Left lung (tissue), 10 donors: ENCODE results near the gene ARHGAP10. TPM values are rescaled to one million over a fixed set of nuclear protein-coding genes. Genes with fewer than 3 reads are reported as not detected.
A peak's percentile ranks its signal among the peaks of the same experiment; 100 is the strongest.

Experiments
- ATAC-seq: fragments of 200-7000 bp; cut with Tn5 transposase; one replicate; pipeline ENCODE4 v1.9.1; 2020; ENCODE audit warnings: moderate library complexity
- DNase-seq, 4 donors: peaks; one replicate each; pipeline ENCODE4 v3.0.0-alpha.2; 2013 to 2020
- H3K27ac ChIP-seq, 2 donors: fragments of 200-600 bp; sonication (generic) in 1 of 2; one replicate each; pipeline versions ENCODE4 v1.5.0 to v1.8.0; 2020 to 2021
- H3K27me3 ChIP-seq, 2 donors: fragments of 200-600 bp; sonication (generic) in 1 of 2; one replicate each; pipeline versions ENCODE4 v1.5.0 to v1.8.0; 2020 to 2021
- H3K36me3 ChIP-seq, 2 donors: fragments of 200-600 bp; sonication (generic) in 1 of 2; one replicate each; pipeline versions ENCODE4 v1.5.0 to v1.8.0; 2020 to 2021
- H3K4me1 ChIP-seq, 2 donors: fragments of 200-600 bp; one replicate each; pipeline ENCODE4 v1.8.0; 2021
- H3K4me3 ChIP-seq, 2 donors: fragments of 200-600 bp; sonication (generic) in 1 of 2; one replicate each; pipeline versions ENCODE4 v1.5.0 to v1.8.0; 2020 to 2021; ENCODE audit warnings: mild to moderate bottlenecking in 1 of 2
- H3K9me3 ChIP-seq, 2 donors: fragments of 200-600 bp; sonication (generic) in 1 of 2; one replicate each; pipeline versions ENCODE4 v1.5.0 to v1.8.0; 2020 to 2021
- CTCF ChIP-seq, 2 donors: fragments of 200-600 bp; sonication (generic) in 1 of 2; IDR thresholded peaks; one replicate each; pipeline versions ENCODE4 v1.5.0 to v1.8.0; 2021; ENCODE audit warnings: antibody characterized with exemption in 2 of 2
- intact Hi-C, 2 donors: fragments of 100-400 bp; cut with DNase I; formaldehyde crosslinking; loops; one replicate each; pipeline versions ENCODE4 v1.11.2 to v1.14.2; 2022
- polyA plus RNA-seq, 6 donors: library from polyadenylated mRNA; unstranded; fragments of 120-200 nt; gene quantifications; one replicate each; pipeline ENCODE4 v1.2.1, GENCODE V29; 2013; ENCODE audit not compliant: insufficient read length in 6 of 6
- total RNA-seq, 2 donors: library from RNA; stranded (reverse); fragmentation: NEBNext Ultra II Directional; extraction: Animal tissue kit (Norgen Biotek cat#: 25700); gene quantifications; one replicate each; pipeline ENCODE4 v1.2.1, GENCODE V29; 2021
- donor health status: DM: no; HTN: yes; CAD: no.
- donor health status: DM: no; HTN: no; CAD: no.

The ARHGAP10 gene
- total and polyA plus RNA-seq, 8 donors: 11.6 to 25.4 (median 14.2) TPM

- Histone ChIP-seq H3K9me3 (no peaks in the 10 kb centered on the region), H3K27ac (peak overlapping the region in 1 of 2 donors; percentile 0), H3K27me3 (no peaks in the 10 kb centered on the region), H3K4me3 (no peak overlapping the region), H3K4me1 (peaks cover 6 to 22% of the 10 kb centered on the region in 2 donors), H3K36me3 (no peaks in the 10 kb centered on the region)
- no peak for TF ChIP-seq CTCF (IDR thresholded peaks at IDR 0.05)
- intact Hi-C loops: no loop called here
- peak; percentile 35 for ATAC-seq
- DNase-seq: no peak
These were observed 83.9 kb downstream of the ARHGAP10 start for GRCh38 chr4:147815741-147816140.

- H3K27ac ChIP-seq: peak overlapping the region in 1 of 2 donors; percentile 0
- H3K4me3 ChIP-seq: no peak overlapping the region
- ATAC-seq: no peak
- H3K4me1 ChIP-seq: peaks cover 6 to 28% of the 10 kb centered on the region in 2 donors
- no peaks in the 10 kb centered on the region for H3K9me3 ChIP-seq
- H3K27me3 ChIP-seq: no peaks in the 10 kb centered on the region
- TF ChIP-seq CTCF (IDR thresholded peaks at IDR 0.05): no peak
- DNase-seq: no peak
- no peaks in the 10 kb centered on the region for H3K36me3 ChIP-seq
- intact Hi-C loops: no loop called here
These were observed 84.7 kb downstream of the ARHGAP10 start for GRCh38 chr4:147816382-147817254.

- peaks cover 16 to 30% of the 10 kb centered on the region in 2 donors for H3K4me1 ChIP-seq
- TF ChIP-seq CTCF (IDR thresholded peaks at IDR 0.05): no peak
- H3K9me3 ChIP-seq: no peaks in the 10 kb centered on the region
- no peaks in the 10 kb centered on the region for H3K36me3 ChIP-seq
- no peak for DNase-seq
- intact Hi-C loops: no loop called here
- no peak for ATAC-seq
- H3K27me3 ChIP-seq: no peaks in the 10 kb centered on the region
- no peak overlapping the region for H3K27ac ChIP-seq
- H3K4me3 ChIP-seq: no peak overlapping the region
These were observed 89.1 kb downstream of the ARHGAP10 start for GRCh38 chr4:147820975-147821374.

- DNase-seq: no peak
- H3K27me3 ChIP-seq: no peaks in the 10 kb centered on the region
- peaks cover 10 to 30% of the 10 kb centered on the region in 2 donors for H3K4me1 ChIP-seq
- H3K27ac ChIP-seq: peak overlapping the region; percentile 18 to 44
- H3K36me3 ChIP-seq: no peaks in the 10 kb centered on the region
- peak; percentile 13 for ATAC-seq
- H3K4me3 ChIP-seq: no peak overlapping the region
- H3K9me3 ChIP-seq: no peaks in the 10 kb centered on the region
- intact Hi-C loops: no loop called here
- no peak for TF ChIP-seq CTCF (IDR thresholded peaks at IDR 0.05)
These were observed 89.7 kb downstream of the ARHGAP10 start for GRCh38 chr4:147821555-147821954.

GRCh38 chr4:147822128-147822527, 90.2 kb downstream of the ARHGAP10 start:
- DNase-seq (peak in 1 of 4 donors; percentile 87), ATAC-seq (peak; percentile 78)
- Histone ChIP-seq H3K36me3 (no peaks in the 10 kb centered on the region), H3K4me3 (no peak overlapping the region), H3K9me3 (no peaks in the 10 kb centered on the region), H3K27me3 (no peaks in the 10 kb centered on the region), H3K27ac (peak overlapping the region; percentile 18 to 44), H3K4me1 (peaks cover 10 to 31% of the 10 kb centered on the region in 2 donors)
- TF ChIP-seq CTCF (IDR thresholded peaks at IDR 0.05): no peak
- intact Hi-C loops: no loop called here
